Caki2 (cell line): Measurements from ENCODE around the gene PILRB. TPM values are rescaled to one million over a fixed set of nuclear protein-coding genes. Genes with fewer than 3 reads are reported as not detected.
"Not testable (repeated sequence)": the region's sequence is repeated elsewhere in the genome, so short reads cannot be mapped to it uniquely, and the experiment has no call there.

ENCODE experiments used
- DNase-seq: peaks from one replicate; pipeline ENCODE4 v3.0.0-alpha.2; 2015; ENCODE audit warnings: low read depth
- in situ Hi-C: cut with HindIII; loops from 2 replicates; pipeline ENCODE4 v1.10.0; 2016; ENCODE audit warnings: low sequenced_read_pairs, low pct_unique_long_range_greater_than_20kb, mixed read lengths
- total RNA-seq: library from RNA; depleted of rRNA; stranded (reverse); fragments of >200 nt; shearing (Covaris generic); gene quantifications from 2 replicates; pipeline ENCODE4 v1.2.3, GENCODE V29; 2014; ENCODE audit warnings: low replicate concordance

Gene PILRB
- total RNA-seq, 1 experiment from 2014 or later = 15.0 TPM

GRCh38 chr7:100372256-100372655, 14.3 kb downstream of the PILRB start:
- in situ Hi-C loops = no loop called here

GRCh38 chr7:100372694-100373093, 14.8 kb downstream of the PILRB start:
- in situ Hi-C loops = no loop called here
- DNase-seq = no peak

More at GRCh38 chr7:100372256-100372655, 14.3 kb downstream of the PILRB start:
- DNase-seq = no peak

GRCh38 chr7:100373261-100373831, 15.4 kb downstream of the PILRB start, which contains the start of gene PILRA:
PILRA (plus strand) TSS chr7:100373487; CDS start chr7:100373657, 170 bp downstream.
- DNase-seq = no peak
- in situ Hi-C loops = no loop called here

GRCh38 chr7:100373870-100374598, 16.1 kb downstream of the PILRB start:
- peak; percentile 44 for DNase-seq
- in situ Hi-C loops = not testable (repeated sequence)

GRCh38 chr7:100374601-100375000, 16.7 kb downstream of the PILRB start:
- in situ Hi-C loops = no loop called here
- DNase-seq = no peak

GRCh38 chr7:100376066-100376465, 18.1 kb downstream of the PILRB start:
- in situ Hi-C loops = no loop called here
- DNase-seq = no peak

- in situ Hi-C loops = no loop called here
- DNase-seq = no peak
Observed at GRCh38 chr7:100378114-100378755, 20.3 kb downstream of the PILRB start.

GRCh38 chr7:100380196-100380595, 22.3 kb downstream of the PILRB start:
- DNase-seq = no peak
- in situ Hi-C loops = no loop called here

GRCh38 chr7:100381531-100382233, 23.8 kb downstream of the PILRB start:
- DNase-seq, in situ Hi-C loops: not testable (repeated sequence)

GRCh38 chr7:100382234-100382853, 24.4 kb downstream of the PILRB start:
- DNase-seq, in situ Hi-C loops: not testable (repeated sequence)

GRCh38 chr7:100384628-100385294, 26.8 kb downstream of the PILRB start:
- no peak for DNase-seq
- in situ Hi-C loops = no loop called here

- no peak for DNase-seq
- in situ Hi-C loops = no loop called here
Observed at GRCh38 chr7:100386940-100387339, 29.0 kb downstream of the PILRB start.

- in situ Hi-C loops = no loop called here
- no peak for DNase-seq
Observed at GRCh38 chr7:100387695-100388094, 29.8 kb downstream of the PILRB start.

GRCh38 chr7:100389437-100390088, 31.6 kb downstream of the PILRB start:
- DNase-seq = no peak
- in situ Hi-C loops = no loop called here

GRCh38 chr7:100390286-100391009, 32.5 kb downstream of the PILRB start:
- in situ Hi-C loops = no loop called here
- no peak for DNase-seq

- no peak for DNase-seq
- in situ Hi-C loops = no loop called here
Observed at GRCh38 chr7:100393233-100393905, 35.5 kb downstream of the PILRB start.
